HG02798 (cell line): Measurements from ENCODE around the gene MAPK8IP3.
"Not testable (repeated sequence)": the region's sequence is repeated elsewhere in the genome, so short reads cannot be mapped to it uniquely, and the experiment has no call there.

Source experiments
- ATAC-seq: cut with Tn5 transposase; IDR thresholded peaks from one replicate; pipeline ENCODE4 v1.9.1; 2021; ENCODE audit warnings: mild to moderate bottlenecking; ENCODE audit not compliant: unreplicated experiment, poor library complexity

The MAPK8IP3 gene

DNA sequence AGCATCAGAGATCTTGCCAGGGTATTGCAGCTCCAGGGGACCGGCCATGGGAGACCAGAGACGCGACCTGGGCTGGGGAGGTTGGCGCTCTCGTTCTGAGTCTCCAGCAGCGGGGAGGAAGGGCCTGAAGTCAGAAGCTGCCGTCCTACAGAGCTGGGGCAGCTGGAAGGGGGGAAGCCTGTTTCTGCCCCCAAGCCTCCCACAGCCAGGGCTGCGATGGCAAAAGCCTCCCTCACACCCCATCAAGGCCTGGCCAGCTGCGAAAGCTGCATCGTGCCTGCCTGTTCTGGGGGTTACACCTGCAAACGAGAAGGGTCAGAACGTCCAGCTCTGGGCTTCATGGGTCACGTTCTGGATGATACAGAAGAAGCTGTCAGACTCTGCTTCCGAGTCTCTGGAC lies 26.1 kb downstream of the MAPK8IP3 start:
- ATAC-seq: no peak

DNA sequence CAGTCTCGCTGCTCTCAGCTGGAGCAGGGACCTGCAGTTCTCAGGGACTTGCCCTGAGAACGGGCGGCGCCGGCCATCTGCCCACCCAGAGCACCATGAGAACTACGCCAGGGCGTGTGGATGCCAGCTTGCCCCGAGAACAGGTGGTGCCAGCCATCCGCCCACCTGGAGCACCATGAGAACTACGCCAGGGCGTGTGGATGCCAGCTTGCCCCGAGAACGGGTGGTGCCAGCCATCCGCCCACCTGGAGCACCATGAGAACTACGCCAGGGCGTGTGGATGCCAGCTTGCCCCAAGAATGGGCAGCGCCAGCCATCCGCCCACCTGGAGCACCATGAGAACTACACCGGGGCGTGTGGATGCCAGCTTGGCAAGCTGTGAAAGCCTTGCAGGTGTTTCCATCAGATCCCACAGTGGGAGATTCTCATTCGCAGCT lies 26.6 kb downstream of the MAPK8IP3 start:
- ATAC-seq: not testable (repeated sequence)

DNA sequence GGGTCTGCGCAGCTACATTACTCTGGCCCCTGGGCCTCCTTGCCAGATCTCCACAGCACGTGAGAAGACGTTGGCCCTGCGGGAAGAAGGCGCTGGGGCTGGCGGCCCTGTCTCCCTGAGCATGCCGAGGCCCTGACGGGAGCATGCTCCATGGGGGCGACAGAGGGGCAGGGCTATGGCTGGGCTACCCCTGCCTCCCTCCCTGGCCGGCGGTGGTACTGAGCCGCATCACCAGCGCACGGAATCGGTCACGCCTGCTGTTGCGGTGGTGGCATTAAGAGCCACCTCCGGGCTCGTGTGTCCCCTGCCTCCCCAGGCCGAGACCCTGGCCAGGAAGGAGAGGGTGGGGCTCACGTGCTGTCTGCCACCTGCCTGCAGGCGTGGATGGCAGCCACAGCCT lies 28.1 kb downstream of the MAPK8IP3 start:
- ATAC-seq: no peak

DNA sequence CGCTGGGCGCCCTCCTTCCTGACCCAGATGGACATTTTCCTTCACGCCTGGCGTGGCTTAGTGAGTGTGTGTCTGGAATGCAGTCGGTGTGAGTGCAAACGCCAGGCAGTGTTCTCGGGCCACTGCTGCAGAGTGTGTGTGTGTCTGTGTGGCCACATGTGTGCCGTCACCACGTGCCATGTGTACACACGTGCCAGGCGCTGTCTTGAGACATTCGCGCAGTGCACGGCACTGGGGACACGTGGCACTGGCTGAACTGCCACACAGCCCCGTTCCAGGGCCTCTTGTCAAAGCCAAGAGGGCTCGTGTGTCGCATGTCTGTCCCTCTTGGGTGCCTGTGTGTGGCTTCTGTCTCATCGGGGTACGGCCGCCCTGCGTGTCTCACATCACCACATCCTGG lies 28.8 kb downstream of the MAPK8IP3 start:
- no peak for ATAC-seq

DNA sequence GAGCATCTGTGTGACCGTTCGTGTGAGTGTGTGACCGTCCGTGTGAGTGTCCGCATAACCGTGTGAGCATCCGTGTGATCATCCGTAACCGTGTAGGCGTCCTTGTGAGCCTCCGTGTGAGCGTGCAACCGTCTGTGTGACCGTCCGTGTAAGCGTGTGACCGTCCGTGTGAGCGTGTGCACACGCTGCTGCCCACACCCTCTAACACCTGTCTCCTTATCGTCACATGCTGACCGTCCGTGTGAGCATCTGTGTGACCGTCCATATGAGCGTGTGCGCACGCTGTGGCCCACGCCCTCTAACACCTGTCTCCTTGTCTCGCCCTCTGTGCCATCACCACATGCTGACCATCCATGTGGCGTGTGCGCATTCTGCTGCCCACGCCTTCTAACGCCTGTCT lies 34.2 kb downstream of the MAPK8IP3 start:
- no peak for ATAC-seq

DNA sequence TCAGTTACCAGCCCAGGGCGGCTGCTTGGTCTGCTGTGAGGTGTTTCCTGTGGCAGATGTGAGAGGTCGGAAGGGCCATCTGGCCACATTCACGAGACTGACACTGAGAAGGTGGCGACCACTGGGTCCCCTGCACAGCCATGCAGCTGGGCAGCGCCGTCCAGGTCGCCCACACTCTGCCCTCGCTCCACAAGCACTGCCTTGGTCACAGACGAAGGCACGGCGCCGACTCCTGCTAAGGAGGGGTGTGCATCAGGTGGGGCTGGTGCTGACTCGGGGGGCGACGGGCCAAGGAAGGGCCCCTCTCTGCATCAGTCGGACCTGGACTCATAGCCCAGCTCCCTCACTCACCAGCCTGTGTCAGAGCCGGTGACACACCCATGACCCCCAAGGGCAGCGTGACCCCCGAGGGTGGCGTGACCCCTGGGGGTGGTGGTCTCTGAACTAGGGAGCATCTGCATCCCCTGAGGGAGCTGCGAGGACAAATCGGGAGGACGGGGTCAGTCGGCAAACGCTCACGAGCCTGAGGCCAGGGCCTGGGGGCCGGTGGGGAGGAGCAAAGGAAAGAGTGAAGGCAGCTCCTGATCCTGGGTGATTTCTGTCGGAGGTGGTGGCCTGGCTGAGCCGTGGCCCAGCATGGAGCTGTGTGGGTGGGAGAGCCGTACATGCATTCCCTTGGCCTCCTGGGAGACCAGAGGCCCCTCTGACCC lies 34.9 kb downstream of the MAPK8IP3 start:
- ATAC-seq: no peak

DNA sequence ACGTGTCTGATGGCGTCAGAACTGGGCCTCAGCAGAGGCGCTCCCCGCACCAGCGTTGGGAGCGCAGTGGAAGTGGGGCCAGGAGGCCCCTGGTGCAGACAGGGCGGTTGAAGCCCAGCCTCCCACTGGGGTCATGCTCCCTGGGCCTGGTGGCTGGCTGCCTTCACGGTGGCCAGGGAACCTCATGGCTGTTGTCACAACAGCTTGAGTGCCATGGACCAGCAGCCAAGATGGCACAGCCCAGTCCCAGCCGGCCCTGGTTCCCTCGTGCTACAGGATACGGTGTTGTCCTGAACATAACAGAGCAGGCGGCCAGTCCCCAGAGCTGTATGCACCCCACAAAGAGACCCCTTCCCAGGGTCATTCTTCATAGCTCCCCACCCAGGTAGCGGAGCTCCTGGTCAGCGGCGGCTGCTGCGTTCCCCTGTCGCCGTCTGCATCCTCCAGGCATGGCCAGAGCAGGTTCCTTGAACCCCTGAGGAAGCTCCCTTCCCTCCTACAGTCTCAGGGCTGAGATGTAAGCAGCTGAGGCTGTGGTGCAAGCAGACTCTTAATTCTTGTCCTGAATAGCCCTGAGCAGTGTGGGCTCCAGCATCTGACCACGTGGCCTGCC lies 35.7 kb downstream of the MAPK8IP3 start:
- ATAC-seq: no peak

DNA sequence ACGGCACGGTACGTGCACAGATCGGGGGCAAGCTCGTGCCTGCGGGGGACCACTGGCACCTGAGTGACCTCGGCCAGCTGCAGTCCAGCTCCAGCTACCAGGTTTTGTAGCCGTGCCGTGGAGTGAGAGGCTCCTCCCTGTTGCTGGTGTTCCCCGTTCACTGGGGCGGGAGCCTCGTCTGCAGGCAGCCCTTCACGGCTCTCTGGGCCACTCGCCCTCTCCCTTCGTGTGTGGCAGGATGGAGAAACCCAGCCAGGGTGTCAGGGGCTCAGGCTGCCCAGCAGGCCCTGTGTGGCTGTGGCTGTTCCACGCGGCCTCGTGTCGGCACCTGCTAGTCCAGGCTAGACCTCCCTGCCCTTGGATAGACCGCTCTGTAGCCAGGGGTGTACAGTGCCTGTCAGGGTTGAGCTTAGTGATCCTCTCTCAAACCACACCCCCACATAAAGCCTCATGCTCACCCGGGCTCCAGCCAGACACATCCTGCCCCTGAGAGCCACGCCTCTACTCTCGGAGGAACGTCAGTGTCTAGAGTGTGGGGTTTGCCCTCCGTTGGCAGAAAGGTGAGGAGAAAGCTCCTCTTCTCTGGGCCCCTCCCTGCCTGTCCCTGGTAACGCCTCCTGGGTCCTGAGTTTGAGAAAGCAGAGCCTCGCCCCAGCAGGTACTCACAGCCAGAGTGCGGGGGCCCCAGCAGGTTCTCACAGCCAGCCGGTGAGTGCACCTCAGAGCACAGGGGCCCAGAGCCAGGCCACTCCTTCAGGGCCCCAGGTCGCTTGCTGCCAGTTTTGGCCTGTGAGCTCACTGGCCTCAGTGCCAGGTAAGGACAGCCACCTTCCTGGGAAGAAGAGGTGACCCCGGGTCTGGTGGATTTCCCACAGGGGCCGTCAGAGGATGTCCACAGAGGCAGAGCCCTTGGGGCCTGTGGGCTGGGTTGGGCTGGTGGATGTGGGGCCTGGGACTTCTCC lies 37.7 kb downstream of the MAPK8IP3 start:
- ATAC-seq: no peak

DNA sequence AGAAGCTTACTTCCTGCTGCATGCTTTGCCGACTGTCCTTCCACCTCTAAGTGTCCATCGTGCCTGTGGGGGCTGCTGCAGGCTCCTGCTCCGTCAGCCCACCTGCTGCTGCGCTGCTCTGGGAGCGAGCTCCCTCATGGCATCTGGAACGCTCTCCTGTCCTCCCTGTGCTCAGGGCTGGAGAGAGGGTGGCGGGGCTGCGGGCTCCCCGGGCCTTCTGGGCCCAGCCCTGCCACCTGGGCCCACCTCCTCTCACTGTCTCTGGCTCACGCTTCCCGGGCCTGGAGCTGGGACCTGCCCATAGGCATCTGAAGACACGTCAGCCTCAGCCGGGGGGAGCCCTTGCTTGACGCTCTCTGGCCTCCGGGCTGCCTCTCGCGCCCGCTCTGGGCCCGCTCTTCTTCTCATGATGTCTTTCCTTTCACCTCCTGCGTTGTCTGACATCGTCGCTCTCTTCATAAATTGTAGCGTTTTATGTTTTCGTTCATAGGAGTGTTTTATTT lies 38.4 kb downstream of the MAPK8IP3 start:
- ATAC-seq: no peak

DNA sequence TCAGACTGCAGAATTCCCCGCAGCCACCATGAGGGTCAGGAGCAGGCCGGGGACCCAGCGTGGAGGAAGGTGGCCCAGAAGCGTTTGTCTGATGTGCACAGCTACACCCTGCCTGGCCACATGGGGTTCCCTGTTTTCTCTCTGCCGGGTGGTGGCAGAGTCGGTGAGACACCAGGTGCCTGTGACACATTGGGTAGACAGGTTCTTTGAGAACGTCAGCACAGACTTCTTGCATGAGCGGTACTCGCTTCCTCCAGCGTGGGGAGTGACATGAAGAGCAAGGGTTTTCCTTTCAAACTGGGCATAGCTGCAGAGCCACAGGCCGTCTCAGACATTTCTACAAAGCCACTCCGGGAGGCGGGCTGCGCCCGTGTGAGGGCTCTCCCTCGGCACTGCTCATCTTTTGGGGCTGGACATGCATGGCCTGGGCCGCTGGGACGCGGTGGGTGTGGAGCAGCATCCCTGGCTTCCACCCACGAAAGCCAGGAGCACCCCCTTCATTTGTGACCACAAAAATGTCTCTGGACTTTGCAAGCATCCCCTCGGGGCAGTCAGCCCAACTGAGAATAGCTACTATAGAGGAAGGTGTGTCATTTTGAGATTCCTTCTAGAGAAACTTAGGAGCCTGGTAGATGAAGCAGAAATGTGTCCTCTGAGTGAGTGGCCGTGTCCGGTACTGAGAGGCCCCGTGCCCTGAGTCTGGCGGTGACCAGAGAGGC lies 39.3 kb downstream of the MAPK8IP3 start:
- no peak for ATAC-seq

DNA sequence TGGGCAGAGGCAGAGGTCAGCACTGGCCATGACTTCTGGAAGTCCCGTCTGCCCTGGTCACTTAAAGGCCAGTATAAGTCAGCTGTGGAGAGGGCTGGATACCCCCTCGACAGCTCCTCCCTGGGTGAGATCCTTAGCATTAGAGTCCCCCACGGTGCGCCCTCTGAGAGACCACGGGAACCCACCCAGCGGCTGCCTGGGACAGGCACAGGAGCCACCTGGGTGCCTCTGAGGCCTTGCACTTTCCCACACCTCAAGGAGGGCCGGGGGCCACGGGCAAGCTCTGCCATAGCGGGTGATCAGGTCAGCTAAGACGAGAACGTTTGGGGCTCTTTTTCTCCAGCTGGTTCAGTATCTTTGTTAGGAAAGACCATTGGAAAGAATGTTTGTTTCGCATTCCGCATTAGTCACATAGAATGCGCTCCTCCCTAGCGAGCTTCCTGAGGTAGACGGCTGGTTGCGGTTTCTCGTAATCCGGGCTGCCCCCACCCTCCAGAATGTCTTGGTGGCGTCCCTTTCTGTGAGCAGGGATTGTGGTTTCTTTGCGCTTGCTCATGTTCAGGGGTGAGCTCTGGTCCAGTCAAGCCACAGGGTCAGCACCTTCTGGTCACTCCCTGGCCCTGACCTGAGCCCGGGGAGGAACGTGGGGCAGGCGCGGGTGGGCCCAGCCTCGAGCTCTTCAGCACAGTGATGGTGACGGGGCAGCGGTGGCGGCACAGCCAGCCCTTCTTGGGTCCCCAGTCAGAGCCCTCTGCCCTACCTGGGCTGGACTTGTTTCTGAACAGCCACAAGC lies 40.1 kb downstream of the MAPK8IP3 start:
- ATAC-seq: no peak

DNA sequence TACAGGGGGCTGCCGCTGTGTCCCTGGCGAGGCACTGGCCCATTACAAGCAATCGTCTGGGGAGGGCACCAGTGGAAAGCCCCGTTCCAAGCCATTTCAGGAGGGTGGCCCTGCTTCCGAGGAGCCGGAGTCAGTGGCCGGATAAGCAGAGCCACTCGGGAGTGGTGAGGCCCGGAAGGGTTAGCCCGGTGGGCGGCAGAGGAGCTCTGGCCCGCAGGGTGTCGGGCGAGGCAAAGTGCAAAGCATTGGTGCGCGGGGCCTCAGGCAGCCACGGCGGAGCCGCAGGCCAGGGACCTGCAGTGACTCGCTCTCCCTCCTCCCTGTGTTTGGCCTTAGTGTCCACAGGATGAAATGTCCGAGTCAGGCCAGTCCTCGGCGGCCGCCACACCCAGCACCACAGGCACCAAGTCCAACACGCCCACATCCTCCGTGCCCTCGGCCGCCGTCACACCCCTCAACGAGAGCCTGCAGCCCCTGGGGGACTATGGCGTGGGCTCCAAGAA lies 40.7 kb downstream of the MAPK8IP3 start:
- ATAC-seq: no peak

DNA sequence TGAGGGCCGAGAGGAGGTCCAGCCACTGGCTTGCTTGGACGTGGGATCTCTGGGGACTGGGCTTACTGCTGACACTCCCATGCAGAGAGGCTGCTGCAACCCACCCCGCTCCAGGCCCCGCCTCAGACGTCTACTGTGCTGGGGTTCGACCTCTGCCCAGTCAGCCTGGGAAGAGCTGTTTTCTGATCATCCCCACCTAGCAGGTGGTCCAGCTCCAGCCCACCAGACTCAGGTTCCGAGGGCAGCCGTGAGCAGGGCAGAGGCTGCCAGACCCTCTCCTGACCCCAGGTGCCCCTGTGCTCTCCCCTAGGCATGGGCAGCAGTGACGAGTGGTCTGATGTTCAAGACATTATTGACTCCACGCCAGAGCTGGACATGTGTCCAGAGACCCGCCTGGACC lies 41.9 kb downstream of the MAPK8IP3 start:
- ATAC-seq: no peak

DNA sequence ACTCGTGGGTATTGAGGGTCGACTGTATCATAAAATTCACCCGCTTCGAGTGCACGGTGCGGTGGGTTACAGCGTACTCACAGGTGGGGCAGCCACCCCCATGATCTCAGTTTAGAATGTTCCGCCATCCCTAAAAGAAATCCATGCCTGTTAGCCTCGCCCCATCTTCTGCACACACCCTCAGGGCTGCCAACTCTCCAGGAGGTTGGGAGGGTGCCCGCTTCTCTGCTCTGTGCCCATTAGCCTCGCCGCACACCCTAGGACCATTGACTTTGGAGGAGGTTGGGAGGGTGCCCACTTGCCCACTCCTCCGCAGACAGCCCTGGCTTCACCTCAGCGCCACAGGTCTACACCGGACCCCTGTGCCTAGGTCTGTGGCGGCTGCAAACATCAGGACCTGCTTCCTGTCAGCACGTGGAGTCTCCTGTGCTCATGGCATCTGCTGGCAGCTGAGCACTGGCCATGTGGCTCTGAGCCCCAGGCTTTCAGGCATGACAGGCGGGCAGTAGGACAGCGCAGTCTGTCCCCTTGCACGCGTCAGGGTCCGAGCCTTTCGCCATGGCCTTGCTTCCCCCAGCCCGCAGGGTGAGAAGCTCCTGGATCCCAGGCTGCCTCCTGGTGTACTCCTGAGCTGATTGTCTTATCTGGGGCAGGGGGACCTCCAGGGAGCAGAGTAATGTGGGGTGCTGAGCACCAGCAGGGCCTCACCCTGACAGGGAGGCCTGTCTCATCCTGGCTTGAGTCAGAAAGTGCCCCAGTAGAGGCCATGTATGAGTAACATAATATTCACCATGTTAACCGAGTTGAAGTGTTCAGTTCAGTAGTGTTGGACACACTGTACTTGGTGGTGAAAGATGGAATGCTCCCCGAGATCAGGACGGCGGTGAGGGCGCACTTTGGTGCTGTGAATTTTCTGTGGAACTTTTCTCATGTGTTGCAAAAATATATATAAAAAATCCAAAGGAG lies 43.4 kb downstream of the MAPK8IP3 start:
- no peak for ATAC-seq

DNA sequence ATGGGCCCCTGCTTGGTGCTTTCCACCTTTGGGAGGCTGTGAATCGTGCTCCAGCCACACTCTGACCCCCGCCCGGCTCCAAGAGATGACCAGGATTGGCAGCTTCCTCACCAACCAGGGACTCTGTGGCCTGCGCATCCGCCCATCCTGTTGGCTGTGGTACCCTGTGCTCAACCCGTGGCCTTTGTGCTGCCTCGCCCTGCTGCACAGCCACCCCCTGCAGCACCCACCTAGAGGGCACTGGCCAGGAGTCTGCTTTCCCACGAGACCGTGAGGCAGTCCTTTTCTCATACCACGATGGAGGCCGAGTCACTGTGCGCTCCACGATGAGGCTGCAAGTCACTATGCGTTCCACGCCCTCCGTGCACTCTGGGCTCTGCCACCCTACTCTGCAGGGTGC lies 46.0 kb downstream of the MAPK8IP3 start:
- no peak for ATAC-seq

DNA sequence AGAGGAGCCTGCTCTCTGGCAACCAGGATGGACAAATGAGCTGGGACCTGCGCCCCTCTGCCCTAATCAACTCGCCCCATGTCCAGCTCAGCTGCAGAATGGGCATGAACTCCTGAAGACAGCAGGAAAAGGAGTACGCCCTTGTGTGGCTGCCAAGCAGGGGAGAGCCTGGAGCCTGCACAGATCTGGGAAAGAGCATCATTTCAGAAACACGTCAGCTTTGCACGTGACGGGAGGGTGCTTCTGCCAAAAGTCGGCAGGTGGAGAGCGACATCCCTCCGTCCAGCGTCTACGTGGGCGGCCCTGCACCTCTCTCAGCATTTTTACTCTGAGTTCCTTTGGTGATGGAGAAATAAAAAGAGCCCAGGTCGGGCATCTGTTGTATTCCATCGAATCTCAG lies 46.9 kb downstream of the MAPK8IP3 start:
- no peak for ATAC-seq

DNA sequence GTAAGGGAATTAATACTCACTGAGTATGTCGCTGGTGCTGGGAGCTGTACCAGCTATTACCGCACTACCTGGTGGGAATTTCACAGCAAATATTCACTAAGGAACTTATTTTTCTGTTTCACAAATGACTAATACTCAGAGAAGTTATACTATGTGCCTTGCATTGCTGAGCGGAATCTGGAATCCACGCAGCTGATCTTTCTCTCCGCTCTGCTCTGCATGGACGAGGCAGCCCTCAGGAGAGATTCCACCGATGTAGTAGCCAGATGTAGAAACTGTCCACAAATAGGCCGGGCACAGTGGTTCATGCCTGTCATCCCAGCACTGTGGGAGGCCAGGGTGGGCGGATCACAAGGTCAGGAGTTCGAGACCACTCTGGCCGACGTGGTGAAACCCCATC lies 48.2 kb downstream of the MAPK8IP3 start:
- no peak for ATAC-seq
